Naive thymus-derived CD4-positive, alpha-beta T cell (primary cell): ENCODE measurements around the gene LRIG3. TPM values are rescaled to one million over a fixed set of nuclear protein-coding genes. Genes with fewer than 3 reads are reported as not detected.

Source experiments
- ATAC-seq: fragments of 150-1000 bp; cut with Tn5 transposase; 2 replicates; pipeline ENCODE4 v1.10.0; 2021; ENCODE audit warnings: mild to moderate bottlenecking, moderate library complexity
- CTCF ChIA-PET: fragments of 350-600 bp; sonication (Branson Sonifier 250); formaldehyde crosslinking; loops from one replicate; lab custom pipeline; 2021; ENCODE audit warnings: antibody characterized with exemption; lab: Charles Lee
- POLR2A ChIA-PET: fragments of 350-600 bp; sonication (Branson Sonifier 250); formaldehyde crosslinking; loops from one replicate; lab custom pipeline; 2021; ENCODE audit warnings: antibody characterized with exemption, inconsistent platforms; lab: Charles Lee
- DNase-seq, 9 donors: peaks; one replicate each; pipeline versions ENCODE4 v3.0.0 to v3.0.0-alpha.2; 2020 to 2022; ENCODE audit warnings: mixed read lengths in 1 of 9
- H3K27ac ChIP-seq: one replicate; pipeline ENCODE4 v1.7.0; 2013; ENCODE audit warnings: mild to moderate bottlenecking, low read depth, low read length, moderate library complexity
- H3K27me3 ChIP-seq, 2 donors: one replicate each; pipeline ENCODE4 v1.7.0; 2013; ENCODE audit warnings: low read length in 2 of 2, mild to moderate bottlenecking in 2 of 2, moderate library complexity in 2 of 2; ENCODE audit not compliant: control insufficient read depth in 2 of 2, insufficient read depth in 2 of 2
- H3K36me3 ChIP-seq, 3 experiments: 1 replicate in 2 of 3; 2 replicates in 1 of 3; pipeline ENCODE4 v1.7.0; 2013; ENCODE audit warnings: low read length in 3 of 3, mild to moderate bottlenecking in 3 of 3, moderate library complexity in 1 of 3; ENCODE audit not compliant: insufficient read depth in 3 of 3, control insufficient read depth in 2 of 3
- H3K4me1 ChIP-seq, 2 donors: one replicate each; pipeline ENCODE4 v1.7.0; 2013; ENCODE audit warnings: low read length in 2 of 2, mild to moderate bottlenecking in 2 of 2, moderate library complexity in 1 of 2; ENCODE audit not compliant: control insufficient read depth in 2 of 2, insufficient read depth in 2 of 2
- H3K4me3 ChIP-seq: 2 replicates; pipeline ENCODE4 v1.7.0; 2013; ENCODE audit warnings: mild to moderate bottlenecking, low read length
- H3K9me3 ChIP-seq, 3 experiments: 1 replicate in 2 of 3; 2 replicates in 1 of 3; pipeline ENCODE4 v1.7.0; 2013; ENCODE audit warnings: low read length in 3 of 3; ENCODE audit not compliant: control insufficient read depth in 2 of 3
- H3K27ac Mint-ChIP-seq, 9 donors: one replicate each; pipeline ENCODE4 v1.8.0; 2020 to 2022; ENCODE audit warnings: mixed read lengths in 9 of 9, mild to moderate bottlenecking in 8 of 9, moderate library complexity in 5 of 9, inconsistent platforms in 2 of 9
- H3K27me3 Mint-ChIP-seq, 5 donors: one replicate each; pipeline ENCODE4 v1.8.0; 2021 to 2022; ENCODE audit warnings: mixed read lengths in 5 of 5, mild to moderate bottlenecking in 1 of 5
- H3K36me3 Mint-ChIP-seq, 5 donors: one replicate each; pipeline ENCODE4 v1.8.0; 2020 to 2022; ENCODE audit warnings: mixed read lengths in 5 of 5, mild to moderate bottlenecking in 3 of 5, inconsistent platforms in 1 of 5
- H3K4me1 Mint-ChIP-seq, 7 donors: one replicate each; pipeline ENCODE4 v1.8.0; 2020 to 2022; ENCODE audit warnings: mixed read lengths in 7 of 7, mild to moderate bottlenecking in 3 of 7, inconsistent platforms in 1 of 7
- H3K4me3 Mint-ChIP-seq, 10 donors: one replicate each; pipeline ENCODE4 v1.8.0; 2020 to 2022; ENCODE audit warnings: mild to moderate bottlenecking in 10 of 10, mixed read lengths in 10 of 10, moderate library complexity in 6 of 10, inconsistent platforms in 2 of 10
- H3K9me3 Mint-ChIP-seq, 11 donors: one replicate each; pipeline ENCODE4 v1.8.0; 2020 to 2022; ENCODE audit warnings: mixed read lengths in 11 of 11, mild to moderate bottlenecking in 4 of 11, inconsistent platforms in 1 of 11, moderate library complexity in 1 of 11
- intact Hi-C, 2 donors: fragments of 100-400 bp; cut with micrococcal nuclease; formaldehyde crosslinking; loops; one replicate each; pipeline ENCODE4 v1.15.1; 2023
- polyA plus RNA-seq, 2 donors: library from polyadenylated mRNA; unstranded; fragments of 300-500 nt; fragmentation: Illumina TruSeq; gene quantifications; one replicate each; pipeline ENCODE4 v1.2.3, GENCODE V29; 2021
- total RNA-seq, 6 experiments: library from RNA in 5 of 6; stranded (reverse) in 5 of 6; gene quantifications; 1 replicate in 5 of 6; 2 replicates in 1 of 6; pipeline ENCODE4 v1.2.3 and lab custom pipeline; 2021 to 2026

Gene LRIG3
- total and polyA plus RNA-seq, 7 experiments from 2014 or later = 0.24 TPM; not detected in 6

DNA sequence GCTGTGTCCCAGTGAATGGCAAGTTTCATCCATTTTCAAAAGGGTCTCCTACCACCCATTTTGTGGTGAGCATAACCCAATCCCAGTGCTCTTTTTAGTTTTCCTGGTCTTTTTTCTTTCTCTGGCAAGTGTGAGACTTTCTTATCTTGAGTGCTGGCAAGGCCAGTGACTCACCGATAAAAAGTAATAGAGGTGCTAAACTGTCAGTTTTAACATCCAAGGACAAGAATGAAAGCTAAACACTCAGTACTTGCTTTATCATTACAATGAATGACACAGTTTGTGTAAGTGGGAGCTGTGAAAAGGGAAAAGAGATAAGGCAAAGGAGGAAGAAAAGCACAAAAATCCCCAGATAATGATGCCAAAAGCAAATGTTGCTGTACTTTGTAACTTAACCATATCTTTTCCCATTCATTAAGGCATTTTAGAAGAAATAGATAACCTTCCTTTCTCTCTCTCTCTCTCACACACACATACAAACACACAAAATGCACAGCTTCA, 4.9 kb upstream of the LRIG3 start:
- POLR2A ChIA-PET = no interaction called here
- Mint-ChIP-seq H3K4me1 (peaks cover 0 to 1% (median 0%) of the 10 kb centered on the region in 7 donors), H3K9me3 (peaks cover 0 to 13% (median 0%) of the 10 kb centered on the region in 11 donors), H3K27me3 (peaks cover 6 to 28% (median 20%) of the 10 kb centered on the region in 5 donors), H3K27ac (no peak overlapping the region), H3K36me3 (no peaks in the 10 kb centered on the region), H3K4me3 (no peak overlapping the region)
- no peaks in the 10 kb centered on the region for H3K4me1 ChIP-seq
- H3K27me3 ChIP-seq = peaks cover 0 to 3% of the 10 kb centered on the region in 2 donors
- no peaks in the 10 kb centered on the region for H3K36me3 ChIP-seq
- H3K9me3 ChIP-seq = no peaks in the 10 kb centered on the region
- no peak for DNase-seq
- ATAC-seq = no peak
- CTCF ChIA-PET = interaction anchor here (0.7 kb wide), 1 partner anchor 30 kb away, joined by 3 read pairs; no protein-coding TSS in a partner anchor
- intact Hi-C loops = no loop called here
- no peak overlapping the region for H3K4me3 ChIP-seq
- H3K27ac ChIP-seq = no peak overlapping the region

DNA sequence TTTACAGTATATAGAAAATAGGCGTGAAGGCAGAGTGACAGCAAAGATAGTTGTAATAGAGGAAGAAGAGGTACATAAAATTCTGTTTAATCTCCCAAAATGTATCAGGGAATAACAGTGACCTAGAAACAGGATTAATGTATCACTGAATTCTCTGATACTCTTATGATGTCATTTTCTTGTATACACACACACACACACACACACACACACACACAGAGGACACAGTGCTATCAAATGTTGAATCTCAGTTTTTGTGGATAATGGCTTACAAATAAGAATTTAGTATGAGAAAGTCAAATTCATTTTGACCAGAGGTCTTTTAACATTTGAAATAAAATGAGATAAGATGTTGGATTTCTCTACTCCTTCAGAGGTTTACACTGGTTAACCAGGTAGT, 4.3 kb upstream of the LRIG3 start:
- CTCF ChIA-PET = no interaction called here

DNA sequence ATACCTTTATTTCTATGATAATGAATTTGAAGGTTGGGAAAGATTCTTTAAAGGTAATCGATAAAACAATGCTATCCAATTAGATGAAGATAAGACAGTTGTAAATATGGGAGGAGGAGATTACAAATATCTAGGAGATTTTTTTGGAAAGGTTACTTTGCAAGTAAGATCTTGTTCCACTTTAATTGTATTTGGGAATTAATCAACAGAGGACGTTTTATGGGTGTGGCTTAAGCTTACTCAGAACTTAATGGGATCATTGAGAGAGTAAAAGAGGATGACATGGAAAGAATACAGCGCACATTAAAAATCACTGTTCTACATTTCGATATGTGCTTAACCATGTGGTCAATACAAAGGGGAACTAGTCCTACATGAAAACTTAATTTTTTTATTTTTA, 3.5 kb upstream of the LRIG3 start:
- peaks cover 0 to 3% of the 10 kb centered on the region in 2 donors for H3K27me3 ChIP-seq
- Mint-ChIP-seq H3K27me3 (peaks cover 8 to 29% (median 26%) of the 10 kb centered on the region in 5 donors), H3K36me3 (no peaks in the 10 kb centered on the region), H3K27ac (no peak overlapping the region), H3K9me3 (peaks cover 0 to 13% (median 0%) of the 10 kb centered on the region in 11 donors), H3K4me1 (peaks cover 0 to 1% (median 0%) of the 10 kb centered on the region in 7 donors), H3K4me3 (no peak overlapping the region)
- DNase-seq = no peak
- ChIA-PET CTCF (no interaction called here), POLR2A (no interaction called here)
- H3K4me3 ChIP-seq = no peak overlapping the region
- H3K36me3 ChIP-seq = no peaks in the 10 kb centered on the region
- H3K27ac ChIP-seq = no peak overlapping the region
- no peaks in the 10 kb centered on the region for H3K9me3 ChIP-seq
- no peaks in the 10 kb centered on the region for H3K4me1 ChIP-seq
- ATAC-seq = no peak
- intact Hi-C loops = no loop called here

More for the DNA sequence above, 4.3 kb upstream of the LRIG3 start:
- no peaks in the 10 kb centered on the region for H3K36me3 Mint-ChIP-seq
- peaks cover 0 to 1% (median 0%) of the 10 kb centered on the region in 7 donors for H3K4me1 Mint-ChIP-seq
- Histone ChIP-seq H3K27me3 (peaks cover 0 to 3% of the 10 kb centered on the region in 2 donors), H3K4me3 (no peak overlapping the region), H3K27ac (no peak overlapping the region), H3K9me3 (no peaks in the 10 kb centered on the region), H3K4me1 (no peaks in the 10 kb centered on the region), H3K36me3 (no peaks in the 10 kb centered on the region)
- ATAC-seq = no peak
- no peak overlapping the region for H3K27ac Mint-ChIP-seq
- intact Hi-C loops = no loop called here
- H3K4me3 Mint-ChIP-seq = no peak overlapping the region
- no peak for DNase-seq
- peaks cover 0 to 13% (median 0%) of the 10 kb centered on the region in 11 donors for H3K9me3 Mint-ChIP-seq
- POLR2A ChIA-PET = no interaction called here
- peaks cover 6 to 28% (median 21%) of the 10 kb centered on the region in 5 donors for H3K27me3 Mint-ChIP-seq

DNA sequence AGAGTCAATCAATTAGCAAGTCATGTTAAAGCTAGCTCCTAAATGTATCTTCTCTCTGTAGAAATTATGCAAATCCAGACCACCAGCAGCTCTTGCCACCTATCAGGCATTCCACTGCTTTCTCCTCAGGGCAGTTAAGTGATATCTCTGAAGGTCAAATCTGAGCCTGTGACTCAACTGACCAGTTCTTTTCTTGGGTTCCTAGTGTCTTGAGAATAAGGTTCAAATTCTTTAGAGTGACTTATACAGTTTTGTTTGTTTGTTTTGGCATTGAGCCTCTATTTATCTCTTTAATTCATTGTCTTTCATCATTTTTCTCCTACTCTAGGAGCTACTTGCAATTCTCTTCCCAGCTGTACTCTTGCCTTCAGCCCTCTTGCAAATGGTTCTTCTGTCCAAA, 2.5 kb upstream of the LRIG3 start:
- ChIA-PET POLR2A (no interaction called here), CTCF (no interaction called here)
- H3K27me3 Mint-ChIP-seq = peaks cover 17 to 37% (median 35%) of the 10 kb centered on the region in 5 donors
- DNase-seq = no peak
- no peak overlapping the region for H3K4me3 Mint-ChIP-seq
- H3K9me3 Mint-ChIP-seq = peaks cover 0 to 13% (median 0%) of the 10 kb centered on the region in 11 donors
- Histone ChIP-seq H3K27ac (no peak overlapping the region), H3K4me3 (no peak overlapping the region), H3K4me1 (no peaks in the 10 kb centered on the region), H3K9me3 (no peaks in the 10 kb centered on the region), H3K36me3 (no peaks in the 10 kb centered on the region), H3K27me3 (peaks cover 0 to 3% of the 10 kb centered on the region in 2 donors)
- intact Hi-C loops = no loop called here
- H3K36me3 Mint-ChIP-seq = no peaks in the 10 kb centered on the region
- no peak for ATAC-seq
- no peak overlapping the region for H3K27ac Mint-ChIP-seq
- H3K4me1 Mint-ChIP-seq = peaks cover 0 to 1% (median 0%) of the 10 kb centered on the region in 7 donors

DNA sequence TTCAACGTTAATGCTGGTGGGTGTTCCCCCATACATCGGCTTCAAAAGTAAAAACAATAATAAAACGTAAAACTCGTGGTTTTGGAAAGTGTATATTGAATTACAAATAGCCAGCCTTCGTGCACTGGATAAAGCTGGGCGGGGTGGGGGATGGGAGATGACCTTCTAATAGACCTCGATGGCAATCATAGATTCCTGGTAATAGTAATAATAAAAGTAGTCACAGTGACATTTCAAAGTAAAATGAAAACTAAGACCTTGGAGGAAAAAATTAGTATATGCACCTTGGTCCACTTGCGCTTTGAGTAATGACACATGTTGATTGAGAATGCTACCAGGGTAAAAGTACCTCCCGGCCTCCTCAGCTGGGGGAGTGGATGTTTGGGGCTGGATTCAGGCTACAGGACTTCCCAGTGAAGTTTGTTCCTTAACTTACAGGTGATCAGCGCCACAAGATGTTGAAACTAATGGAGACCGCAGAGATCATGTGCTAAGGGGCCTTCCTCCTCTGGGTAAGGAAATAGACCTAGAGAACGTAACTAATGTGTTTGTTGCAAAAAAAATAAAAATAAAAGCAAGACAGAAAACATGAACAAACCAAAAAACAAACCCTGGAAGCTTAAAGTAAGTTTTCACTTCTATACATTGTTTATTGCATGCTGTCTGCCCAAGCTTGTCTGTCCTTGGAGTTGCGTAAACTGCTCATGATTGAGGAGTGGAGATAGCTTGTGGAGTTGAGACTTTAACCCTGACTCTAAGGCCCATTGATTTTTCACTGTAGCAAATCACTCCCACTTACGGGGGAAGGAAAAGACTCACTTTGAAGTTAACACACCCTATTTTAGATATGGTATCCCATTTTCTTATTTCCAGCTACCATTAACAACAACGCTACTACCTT, 907 bp upstream of the LRIG3 start:
- POLR2A ChIA-PET = no interaction called here
- Mint-ChIP-seq H3K27me3 (peaks cover 29 to 46% (median 41%) of the 10 kb centered on the region in 5 donors), H3K9me3 (peaks cover 0 to 13% (median 0%) of the 10 kb centered on the region in 11 donors), H3K27ac (no peak overlapping the region), H3K4me3 (peak overlapping the region in 3 of 10 donors; percentile 32 to 69 (median 51)), H3K36me3 (no peaks in the 10 kb centered on the region), H3K4me1 (peaks cover 0 to 1% (median 0%) of the 10 kb centered on the region in 7 donors)
- intact Hi-C loops = no loop called here
- ATAC-seq (no peak), DNase-seq (no peak)
- no peak overlapping the region for H3K27ac ChIP-seq
- H3K9me3 ChIP-seq = no peaks in the 10 kb centered on the region
- no peaks in the 10 kb centered on the region for H3K4me1 ChIP-seq
- H3K4me3 ChIP-seq = no peak overlapping the region
- CTCF ChIA-PET = no interaction called here
- H3K36me3 ChIP-seq = no peaks in the 10 kb centered on the region
- peaks cover 0 to 3% of the 10 kb centered on the region in 2 donors for H3K27me3 ChIP-seq

DNA sequence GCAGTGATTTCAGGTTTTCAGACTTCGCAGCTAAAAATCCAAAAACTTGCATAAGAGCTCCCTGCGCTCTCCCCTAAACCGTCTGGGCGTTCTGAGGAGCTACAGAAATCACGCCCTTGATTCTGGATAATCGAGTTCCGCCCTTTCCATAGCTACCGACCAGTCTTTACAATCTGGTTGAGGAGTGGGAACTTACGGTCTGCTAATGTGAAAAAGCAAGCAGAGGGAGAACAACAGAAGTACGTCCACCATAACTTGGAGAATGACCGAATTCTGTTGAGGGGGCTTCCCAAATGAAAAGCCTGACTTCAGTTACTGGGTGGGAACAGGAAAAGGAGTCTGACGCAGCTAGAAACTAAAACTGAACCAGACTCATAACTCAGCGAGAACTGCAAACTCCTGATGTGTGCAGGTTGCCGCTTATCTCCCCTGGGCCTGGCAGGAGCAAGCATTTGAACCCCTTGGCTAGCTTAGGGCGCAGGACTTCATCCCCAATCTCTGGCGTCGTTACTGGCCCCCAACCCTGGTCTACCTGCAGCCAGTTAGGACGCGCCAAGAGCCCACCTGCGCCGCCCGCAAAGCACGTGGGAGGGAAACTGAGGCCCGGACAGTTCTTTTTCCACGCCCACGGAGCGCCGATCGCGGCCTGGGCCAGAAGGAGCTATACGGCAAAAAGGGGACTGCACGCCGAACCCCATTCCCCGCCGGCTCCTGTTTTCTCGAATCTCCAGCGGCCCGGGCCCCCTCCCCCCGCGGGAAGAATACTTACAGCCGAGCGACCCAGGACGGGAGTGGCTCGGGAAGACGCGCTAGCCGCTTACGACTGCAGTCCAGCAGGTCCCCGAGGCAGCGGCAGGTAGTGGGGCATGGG, 838 bp downstream of the LRIG3 start:
- peaks cover 0 to 13% (median 0%) of the 10 kb centered on the region in 11 donors for H3K9me3 Mint-ChIP-seq
- H3K4me1 Mint-ChIP-seq = peaks cover 0 to 1% (median 0%) of the 10 kb centered on the region in 7 donors
- Histone ChIP-seq H3K9me3 (no peaks in the 10 kb centered on the region), H3K27ac (no peak overlapping the region), H3K36me3 (no peaks in the 10 kb centered on the region), H3K27me3 (peaks cover 0 to 3% of the 10 kb centered on the region in 2 donors), H3K4me3 (no peak overlapping the region), H3K4me1 (no peaks in the 10 kb centered on the region)
- no peak for ATAC-seq
- peaks cover 30 to 48% (median 41%) of the 10 kb centered on the region in 5 donors for H3K27me3 Mint-ChIP-seq
- no peak overlapping the region for H3K27ac Mint-ChIP-seq
- no peak for DNase-seq
- intact Hi-C loops = no loop called here
- ChIA-PET POLR2A (no interaction called here), CTCF (no interaction called here)
- no peaks in the 10 kb centered on the region for H3K36me3 Mint-ChIP-seq
- H3K4me3 Mint-ChIP-seq = peak overlapping the region in 2 of 10 donors; percentile 22 to 23
